IMR-90 (cell line): ENCODE data around the gene GNAT1. TPM values are rescaled to one million over a fixed set of nuclear protein-coding genes. Genes with fewer than 3 reads are reported as not detected.

Source experiments
- ATAC-seq: fragments of 200-7000 bp; cut with Tn5 transposase; 2 replicates; pipeline ENCODE4 v1.9.1; 2020; ENCODE audit warnings: low read depth, mild to moderate bottlenecking, moderate library complexity
- BruUV-seq: library from RNA; stranded (reverse); fragments of 400-500 nt; replicated peaks from 2 replicates; lab custom pipeline; 2021; lab: Mats Ljungman, UMichigan
- CTCF ChIA-PET: fragments of 300-600 bp; formaldehyde crosslinking; extraction: SDS; loops from one replicate; lab custom pipeline; 2021; ENCODE audit warnings: antibody characterized with exemption; lab: Yijun Ruan, JAX
- POLR2A ChIA-PET: fragments of 300-600 bp; sonication (Branson Sonifier 250); formaldehyde crosslinking; loops from one replicate; lab custom pipeline; 2022; ENCODE audit warnings: antibody characterized with exemption; ENCODE audit not compliant: unreplicated experiment; lab: Charles Lee
- DNase-seq: peaks from one replicate; pipeline ENCODE4 v3.0.0; 2013
- H2AFZ ChIP-seq: replicated peaks from 2 replicates; pipeline ENCODE3; 2013; ENCODE audit warnings: low read length, mild to moderate bottlenecking; ENCODE audit not compliant: poor library complexity
- H2AK5ac ChIP-seq: 2 replicates; pipeline ENCODE4 v1.6.1; 2013; ENCODE audit warnings: low read depth, low read length, inconsistent platforms
- H2AK9ac ChIP-seq: replicated peaks from 2 replicates; pipeline ENCODE3; 2013; ENCODE audit warnings: mild to moderate bottlenecking, low read depth, low read length, moderate library complexity; ENCODE audit not compliant: poor library complexity
- H2BK120ac ChIP-seq: 2 replicates; pipeline ENCODE4 v1.6.1; 2013; ENCODE audit warnings: low read depth, low read length, inconsistent platforms
- H2BK15ac ChIP-seq: 3 replicates; pipeline ENCODE4 v1.6.1; 2013; ENCODE audit warnings: low read depth, low read length, inconsistent platforms
- H2BK20ac ChIP-seq: 2 replicates; pipeline ENCODE4 v1.6.1; 2013; ENCODE audit warnings: low read depth, mild to moderate bottlenecking, inconsistent platforms, low read length, moderate library complexity
- H2BK5ac ChIP-seq: 2 replicates; pipeline ENCODE4 v1.6.1; 2013; ENCODE audit warnings: mild to moderate bottlenecking, low read depth, low read length, inconsistent platforms; ENCODE audit not compliant: poor library complexity, severe bottlenecking
- H3K14ac ChIP-seq: replicated peaks from 2 replicates; pipeline ENCODE4 v1.6.1; 2013; ENCODE audit warnings: low read depth, low read length, inconsistent platforms
- H3K18ac ChIP-seq: 2 replicates; pipeline ENCODE4 v1.6.1; 2013; ENCODE audit warnings: low read depth, low read length, control low read depth
- H3K23ac ChIP-seq: 2 replicates; pipeline ENCODE4 v1.6.1; 2013; ENCODE audit warnings: low read depth, low read length, inconsistent platforms
- H3K27ac ChIP-seq: 2 replicates; pipeline ENCODE4 v1.5.1; 2013; ENCODE audit warnings: mild to moderate bottlenecking, control low read depth, low read length; ENCODE audit not compliant: insufficient read depth
- H3K27me3 ChIP-seq: 2 replicates; pipeline ENCODE4 v1.6.1; 2013; ENCODE audit warnings: low read length; ENCODE audit not compliant: control insufficient read depth, insufficient read depth
- H3K36me3 ChIP-seq: 2 replicates; pipeline ENCODE4 v1.6.1; 2013; ENCODE audit warnings: low read length, mixed read lengths; ENCODE audit not compliant: control insufficient read depth, insufficient read depth
- H3K4ac ChIP-seq: 2 replicates; pipeline ENCODE4 v1.6.1; 2013; ENCODE audit warnings: low read depth, low read length, inconsistent platforms
- H3K4me1 ChIP-seq: 2 replicates; pipeline ENCODE4 v1.6.1; 2013; ENCODE audit warnings: low read length, mixed read lengths; ENCODE audit not compliant: control insufficient read depth, insufficient read depth
- H3K4me2 ChIP-seq: 2 replicates; pipeline ENCODE4 v1.6.1; 2013; ENCODE audit warnings: low read depth, mild to moderate bottlenecking, control low read depth, low read length, moderate library complexity
- H3K4me3 ChIP-seq: 2 replicates; pipeline ENCODE4 v1.5.1; 2013; ENCODE audit warnings: low read depth, mild to moderate bottlenecking, control low read depth, low read length, moderate library complexity; ENCODE audit not compliant: insufficient read depth
- H3K56ac ChIP-seq: 2 replicates; pipeline ENCODE4 v1.6.1; 2013; ENCODE audit warnings: low read length, inconsistent platforms; ENCODE audit not compliant: insufficient read depth; ENCODE audit errors: extremely low read depth
- H3K79me1 ChIP-seq, 2 experiments: 2 replicates each; pipeline ENCODE4 v1.6.1; 2013; ENCODE audit warnings: low read length in 2 of 2, inconsistent platforms in 1 of 2, low read depth in 1 of 2
- H3K9ac ChIP-seq: 2 replicates; pipeline ENCODE4 v1.6.1; 2013; ENCODE audit warnings: low read depth, low read length, control low read depth
- H3K9me1 ChIP-seq: 2 replicates; pipeline ENCODE4 v1.6.1; 2013; ENCODE audit warnings: low read length, inconsistent platforms; ENCODE audit not compliant: insufficient read depth
- H3K9me3 ChIP-seq: 2 replicates; pipeline ENCODE4 v1.6.1; 2013; ENCODE audit warnings: low read length; ENCODE audit not compliant: control insufficient read depth, insufficient read depth
- H4K20me1 ChIP-seq: 2 replicates; pipeline ENCODE4 v1.6.1; 2013; ENCODE audit warnings: low read length, inconsistent platforms; ENCODE audit not compliant: insufficient read depth
- H4K5ac ChIP-seq: 2 replicates; pipeline ENCODE4 v1.6.1; 2013; ENCODE audit warnings: mild to moderate bottlenecking, low read depth, low read length, control low read depth
- H4K8ac ChIP-seq, 2 experiments: 2 replicates each; pipeline ENCODE4 v1.6.1; 2013; ENCODE audit warnings: low read depth in 2 of 2, low read length in 2 of 2, control low read depth in 1 of 2, inconsistent platforms in 1 of 2
- H4K91ac ChIP-seq: 2 replicates; pipeline ENCODE4 v1.6.1; 2013; ENCODE audit warnings: low read depth, low read length, inconsistent platforms; ENCODE audit not compliant: insufficient read depth
- BHLHE40 ChIP-seq: fragments of 150-350 bp; IDR thresholded peaks from 2 replicates; pipeline ENCODE4 v1.6.1; 2016; ENCODE audit warnings: mild to moderate bottlenecking, low read depth, low read length
- MAFK ChIP-seq: IDR thresholded peaks from 2 replicates; pipeline ENCODE4 v1.6.1; 2012; ENCODE audit warnings: low read depth, low read length, improper control_type of control experiment
- MAZ ChIP-seq: IDR thresholded peaks from 2 replicates; pipeline ENCODE4 v1.6.1; 2012; ENCODE audit warnings: low read depth, mild to moderate bottlenecking, low read length, improper control_type of control experiment, moderate library complexity, borderline replicate concordance
- MXI1 ChIP-seq: IDR thresholded peaks from 2 replicates; pipeline ENCODE4 v1.6.1; 2012; ENCODE audit warnings: low read depth, mild to moderate bottlenecking, low read length, moderate library complexity, borderline replicate concordance
- POLR2A ChIP-seq: IDR thresholded peaks from 2 replicates; pipeline ENCODE4 v1.6.1; 2012; ENCODE audit warnings: mild to moderate bottlenecking, low read depth, low read length
- RAD21 ChIP-seq: IDR thresholded peaks from 2 replicates; pipeline ENCODE4 v1.6.1; 2012; ENCODE audit warnings: low read length, improper control_type of control experiment
- WGBS, 2 experiments: methylation state at CpG; one replicate each; pipeline versions ENCODE4 v1.1.5 to v1.1.7; 2013; ENCODE audit warnings: missing lambda C conversion rate in 2 of 2; ENCODE audit not compliant: insufficient read length in 1 of 2; ENCODE audit errors: extremely low coverage in 2 of 2; 5-methylcytosine and 5-hydroxymethylcytosine counted together
- dilution Hi-C: fragments of 300-500 bp; cut with HindIII; formaldehyde crosslinking; loops from one replicate; pipeline ENCODE4 v1.14.3; 2018; ENCODE audit warnings: low sequenced_read_pairs; ENCODE audit not compliant: unreplicated experiment
- in situ Hi-C: fragments of 300-500 bp; cut with MboI; formaldehyde crosslinking; loops from 3 replicates; pipeline ENCODE4 v1.14.3; 2019; ENCODE audit warnings: low sequenced_read_pairs, inconsistent platforms, mixed read lengths
- intact Hi-C: fragments of 100-400 bp; cut with micrococcal nuclease; formaldehyde crosslinking; loops from 2 replicates; pipeline ENCODE4 v1.10.0; 2022
- polyA plus RNA-seq, 3 experiments: library from polyadenylated mRNA; depleted of rRNA; stranded (reverse); fragments of >200 nt; gene quantifications; 2 replicates each; pipeline ENCODE4 v1.2.3, GENCODE V29; 2012; ENCODE audit warnings: low replicate concordance in 1 of 3
- total RNA-seq: library from RNA; depleted of rRNA; stranded (reverse); fragments of >200 nt; gene quantifications from 2 replicates; pipeline ENCODE4 v1.2.3, GENCODE V29; 2012
- TF ChIP-seq, protein P1 (sequence below): fragments of 150-350 bp; IDR thresholded peaks from 2 replicates; pipeline ENCODE4 v1.6.1; 2016; ENCODE audit warnings: low read depth, mild to moderate bottlenecking, low read length, moderate library complexity, borderline replicate concordance
- TF ChIP-seq, protein P2 (sequence below): conservative IDR thresholded peaks from 2 replicates; pipeline ENCODE4 v1.5.1; 2012; ENCODE audit warnings: mild to moderate bottlenecking, low read depth, low read length, improper control_type of control experiment
- TF ChIP-seq, protein P3 (sequence below): fragments of 150-350 bp; IDR thresholded peaks from 2 replicates; pipeline ENCODE4 v1.6.1; 2017; ENCODE audit warnings: mild to moderate bottlenecking, antibody characterized with exemption, low read length, low read depth

GNAT1 gene
- total and polyA plus RNA-seq, 2 of the 4 experiments (the other 2 are of a cell fraction), result not detected

DNA sequence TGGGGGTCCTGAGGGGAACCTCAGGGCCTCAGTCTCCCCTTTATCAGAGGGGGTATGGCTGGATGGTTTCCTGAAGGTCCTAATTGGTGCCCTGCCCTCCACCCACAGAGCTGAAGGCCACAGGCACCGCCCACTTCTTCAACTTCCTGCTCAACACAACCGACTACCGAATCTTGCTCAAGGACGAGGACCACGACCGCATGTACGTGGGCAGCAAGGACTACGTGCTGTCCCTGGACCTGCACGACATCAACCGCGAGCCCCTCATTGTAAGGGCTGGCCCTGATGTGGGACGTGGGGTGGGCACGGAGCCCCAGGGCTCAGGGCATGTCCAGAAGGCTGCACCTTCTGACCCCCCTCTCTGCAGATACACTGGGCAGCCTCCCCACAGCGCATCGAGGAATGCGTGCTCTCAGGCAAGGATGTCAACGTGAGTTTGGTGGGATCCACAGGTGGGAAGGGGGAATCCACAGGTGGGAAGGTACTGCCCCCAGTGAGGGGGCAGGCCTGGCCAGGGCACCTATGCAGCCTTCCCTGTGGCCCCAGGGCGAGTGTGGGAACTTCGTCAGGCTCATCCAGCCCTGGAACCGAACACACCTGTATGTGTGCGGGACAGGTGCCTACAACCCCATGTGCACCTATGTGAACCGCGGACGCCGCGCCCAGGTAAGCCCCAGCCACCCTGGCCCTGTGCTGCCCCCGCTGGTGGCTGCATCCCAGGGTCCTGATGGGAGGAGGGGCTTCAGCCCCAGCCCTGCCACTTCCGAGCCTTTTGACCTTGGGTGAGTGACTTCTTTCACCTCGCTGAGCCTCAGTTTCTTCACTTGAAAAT, 17.5 kb upstream of the GNAT1 start:
- Histone ChIP-seq H4K20me1 (no peaks in the 10 kb centered on the region; the same call in 1 of the 2 replicates), H3K4me2 (no peak overlapping the region), H2BK20ac (no peak overlapping the region), H3K36me3 (peaks cover 29% of the 10 kb centered on the region), H3K4ac (no peak overlapping the region), H2BK120ac (no peak overlapping the region), H2BK15ac (no peak overlapping the region), H4K91ac (no peak overlapping the region), H3K9me3 (no peaks in the 10 kb centered on the region), H3K23ac (no peak overlapping the region), H2AK5ac (no peak overlapping the region), H3K4me1 (peaks cover 13% of the 10 kb centered on the region), H3K14ac (no peak overlapping the region), H3K9ac (no peak overlapping the region), H2BK5ac (no peak overlapping the region), H3K56ac (no peak overlapping the region), H4K8ac (no peak overlapping the region), H4K5ac (no peak overlapping the region), H3K79me1 (peaks cover 5 to 46% of the 10 kb centered on the region in 2 experiments), H3K27me3 (no peaks in the 10 kb centered on the region), H2AFZ (peak overlapping the region; percentile 28), H3K9me1 (peaks cover 15% of the 10 kb centered on the region), H2AK9ac (no peak overlapping the region), H3K4me3 (no peak overlapping the region), H3K27ac (no peak overlapping the region), H3K18ac (no peak overlapping the region)
- dilution Hi-C loops, result no loop called here
- ChIA-PET POLR2A (no interaction called here), CTCF (no interaction called here)
- intact Hi-C loops, result no loop called here
- TF ChIP-seq MXI1 (no peak), BHLHE40 (no peak), RAD21 (no peak), MAFK (no peak), POLR2A (no peak), MAZ (no peak)
- TF ChIP-seq, protein P1, sequence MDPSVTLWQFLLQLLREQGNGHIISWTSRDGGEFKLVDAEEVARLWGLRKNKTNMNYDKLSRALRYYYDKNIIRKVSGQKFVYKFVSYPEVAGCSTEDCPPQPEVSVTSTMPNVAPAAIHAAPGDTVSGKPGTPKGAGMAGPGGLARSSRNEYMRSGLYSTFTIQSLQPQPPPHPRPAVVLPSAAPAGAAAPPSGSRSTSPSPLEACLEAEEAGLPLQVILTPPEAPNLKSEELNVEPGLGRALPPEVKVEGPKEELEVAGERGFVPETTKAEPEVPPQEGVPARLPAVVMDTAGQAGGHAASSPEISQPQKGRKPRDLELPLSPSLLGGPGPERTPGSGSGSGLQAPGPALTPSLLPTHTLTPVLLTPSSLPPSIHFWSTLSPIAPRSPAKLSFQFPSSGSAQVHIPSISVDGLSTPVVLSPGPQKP, result no peak
- TF ChIP-seq, protein P2, sequence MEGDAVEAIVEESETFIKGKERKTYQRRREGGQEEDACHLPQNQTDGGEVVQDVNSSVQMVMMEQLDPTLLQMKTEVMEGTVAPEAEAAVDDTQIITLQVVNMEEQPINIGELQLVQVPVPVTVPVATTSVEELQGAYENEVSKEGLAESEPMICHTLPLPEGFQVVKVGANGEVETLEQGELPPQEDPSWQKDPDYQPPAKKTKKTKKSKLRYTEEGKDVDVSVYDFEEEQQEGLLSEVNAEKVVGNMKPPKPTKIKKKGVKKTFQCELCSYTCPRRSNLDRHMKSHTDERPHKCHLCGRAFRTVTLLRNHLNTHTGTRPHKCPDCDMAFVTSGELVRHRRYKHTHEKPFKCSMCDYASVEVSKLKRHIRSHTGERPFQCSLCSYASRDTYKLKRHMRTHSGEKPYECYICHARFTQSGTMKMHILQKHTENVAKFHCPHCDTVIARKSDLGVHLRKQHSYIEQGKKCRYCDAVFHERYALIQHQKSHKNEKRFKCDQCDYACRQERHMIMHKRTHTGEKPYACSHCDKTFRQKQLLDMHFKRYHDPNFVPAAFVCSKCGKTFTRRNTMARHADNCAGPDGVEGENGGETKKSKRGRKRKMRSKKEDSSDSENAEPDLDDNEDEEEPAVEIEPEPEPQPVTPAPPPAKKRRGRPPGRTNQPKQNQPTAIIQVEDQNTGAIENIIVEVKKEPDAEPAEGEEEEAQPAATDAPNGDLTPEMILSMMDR, result no peak
- TF ChIP-seq, protein P3, sequence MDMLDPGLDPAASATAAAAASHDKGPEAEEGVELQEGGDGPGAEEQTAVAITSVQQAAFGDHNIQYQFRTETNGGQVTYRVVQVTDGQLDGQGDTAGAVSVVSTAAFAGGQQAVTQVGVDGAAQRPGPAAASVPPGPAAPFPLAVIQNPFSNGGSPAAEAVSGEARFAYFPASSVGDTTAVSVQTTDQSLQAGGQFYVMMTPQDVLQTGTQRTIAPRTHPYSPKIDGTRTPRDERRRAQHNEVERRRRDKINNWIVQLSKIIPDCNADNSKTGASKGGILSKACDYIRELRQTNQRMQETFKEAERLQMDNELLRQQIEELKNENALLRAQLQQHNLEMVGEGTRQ, result no peak
- in situ Hi-C loops, result no loop called here
- DNase-seq (no peak), ATAC-seq (no peak)
- no TSS peak for BruUV-seq
- WGBS, 2 experiments, result 89% methylated on average over 19 of the region's 29 CpGs; no CpG with 5 or more reads in 1 of the 2 experiments
